DMS114 treated with DMSO at 0.1 percent for 48 hours (cell line): ENCODE data around the gene SLC7A9.

Experiments used
- DNase-seq: peaks from one replicate; lab custom pipeline; 2025; ENCODE audit not compliant: unreplicated experiment; lab: John Stamatoyannopoulos, UW

SLC7A9 gene

DNA sequence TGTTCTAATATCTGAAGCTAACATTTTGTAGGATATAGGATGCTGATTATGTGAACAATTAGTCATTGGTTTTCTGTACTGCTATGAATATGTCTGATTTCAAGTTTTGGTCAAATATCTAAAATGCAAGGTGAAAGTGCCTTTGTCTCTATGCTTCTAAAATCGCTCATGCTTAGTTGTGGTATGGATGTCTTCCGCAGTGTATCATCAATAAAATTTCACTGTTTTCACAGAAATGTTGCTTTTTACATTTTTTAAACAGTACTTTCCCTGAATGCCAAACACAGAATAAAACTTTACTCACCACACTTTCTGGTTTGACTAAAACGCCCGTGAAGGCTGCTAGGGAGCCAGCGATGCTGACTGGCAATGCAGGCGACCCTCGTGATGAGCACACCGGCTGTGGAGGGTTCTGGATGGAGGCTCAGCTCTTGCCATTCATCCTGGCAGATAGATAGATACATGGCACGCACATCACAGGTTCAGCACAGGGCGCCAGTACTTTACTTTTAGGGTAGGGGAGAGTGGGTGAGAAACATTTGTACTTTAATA lies 40.1 kb downstream of the SLC7A9 start:
- DNase-seq, result no peak

DNA sequence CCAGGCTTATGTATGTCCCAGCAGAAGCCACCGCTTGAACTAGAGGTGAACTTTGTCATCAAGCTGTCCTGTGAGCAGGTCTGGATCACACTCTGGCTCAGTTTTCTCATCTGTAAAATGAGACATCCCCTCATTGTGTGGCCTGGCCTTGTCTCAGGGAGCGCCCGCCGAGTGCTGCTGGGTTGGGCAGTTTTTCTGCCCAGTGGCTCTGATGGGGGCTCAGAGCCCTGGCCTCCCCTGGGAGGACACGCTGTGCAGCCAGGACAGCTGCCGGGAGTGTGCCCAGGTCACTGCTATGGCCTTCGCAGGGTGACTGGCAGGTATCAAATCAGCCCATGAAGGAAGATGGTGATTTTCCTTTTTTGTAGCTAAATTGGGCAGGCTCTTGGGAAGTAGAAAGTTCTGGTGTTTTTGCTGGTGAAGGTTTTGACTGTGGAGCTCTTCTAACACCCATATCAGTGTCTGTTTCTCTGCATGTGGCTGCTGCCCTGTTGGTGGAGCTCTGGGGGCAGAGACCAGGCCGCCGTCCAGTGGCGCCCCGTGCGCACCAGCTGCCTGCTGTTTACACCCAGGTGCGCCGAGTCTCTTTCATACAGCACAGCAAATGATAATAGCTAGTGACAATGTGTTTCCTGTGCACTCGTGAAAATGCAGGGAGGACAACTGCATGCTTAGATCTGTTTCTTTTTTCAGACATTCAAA lies 40.8 kb downstream of the SLC7A9 start:
- no peak for DNase-seq

DNA sequence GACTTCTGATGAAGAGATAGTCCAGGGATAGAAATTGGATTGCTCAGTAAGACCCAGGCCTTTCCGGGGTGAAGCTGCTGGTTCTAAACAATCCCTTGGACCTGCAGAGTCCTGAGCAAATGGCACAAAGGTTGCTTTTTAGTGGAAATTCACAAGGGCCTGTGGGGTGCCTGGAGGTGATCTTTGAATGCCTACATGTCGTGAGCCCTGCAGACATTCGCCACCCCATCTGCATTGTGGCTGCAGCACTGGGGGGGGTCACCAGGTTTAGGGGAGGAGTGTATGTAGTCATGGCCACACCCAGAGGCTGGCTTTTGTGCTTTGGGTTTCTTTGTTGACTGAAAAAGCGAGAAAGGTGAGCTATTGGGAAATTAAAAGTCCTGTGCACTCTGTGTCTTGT lies 41.4 kb downstream of the SLC7A9 start:
- DNase-seq, result no peak

DNA sequence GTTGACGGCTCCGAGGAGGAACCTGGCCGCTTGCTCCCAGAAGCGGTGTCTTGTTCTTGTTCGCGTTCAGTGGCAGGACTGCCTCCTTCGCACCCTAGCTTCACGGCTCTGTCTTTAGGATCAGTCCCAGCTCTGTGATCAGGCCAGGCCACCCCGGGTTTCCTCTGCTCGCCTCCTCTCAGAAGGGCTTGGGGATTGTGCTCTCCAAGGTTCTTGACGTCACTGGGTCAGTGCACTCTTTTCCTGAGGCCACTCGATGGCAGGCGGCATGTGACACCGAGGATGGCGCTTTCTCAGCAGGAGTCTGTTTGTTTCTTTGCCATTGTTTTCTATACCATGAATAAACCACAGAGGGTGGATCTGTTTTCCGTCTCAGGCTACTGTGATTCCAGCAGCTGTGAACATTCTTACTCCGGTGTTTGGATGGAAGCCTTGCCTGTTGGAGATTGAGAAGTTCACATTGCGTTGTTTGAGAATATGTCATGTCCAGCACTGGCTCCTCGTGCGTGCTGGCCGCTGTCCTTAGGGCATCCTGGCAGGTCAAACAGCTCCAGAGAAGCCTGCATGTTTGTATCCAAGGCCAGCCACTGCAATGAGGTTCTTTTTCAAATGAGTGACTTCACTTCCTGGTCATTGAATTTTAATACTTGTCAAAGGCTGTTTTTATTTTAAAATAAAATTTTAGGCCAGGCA lies 44.5 kb downstream of the SLC7A9 start:
- no peak for DNase-seq

DNA sequence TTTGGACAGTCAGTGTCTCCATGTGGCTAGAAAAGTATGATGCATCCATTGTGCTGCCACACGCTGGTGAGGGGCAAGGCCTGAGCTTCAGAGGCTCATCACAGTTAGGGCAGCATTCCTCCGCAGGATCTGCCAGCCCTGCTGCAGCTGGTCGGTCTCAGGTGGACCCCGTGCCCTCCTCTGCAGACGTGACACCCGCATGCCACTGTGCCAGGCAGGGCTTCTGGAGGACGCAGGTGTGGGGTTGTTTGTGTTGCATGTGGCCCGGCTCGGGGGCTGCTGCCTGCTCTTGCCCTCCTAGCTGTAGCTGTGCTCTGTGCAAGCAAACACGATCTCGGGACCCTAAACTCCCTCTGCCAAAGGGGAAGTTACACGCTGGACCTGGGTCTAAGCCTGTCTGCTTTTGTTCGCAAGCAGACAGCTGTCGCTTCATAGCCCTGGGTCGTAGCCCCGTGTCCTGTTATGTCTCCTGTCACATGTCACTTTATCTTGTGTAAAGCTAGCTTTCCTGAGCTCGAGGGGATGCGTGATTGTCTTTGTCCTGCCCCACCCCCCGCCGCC lies 45.3 kb downstream of the SLC7A9 start:
- DNase-seq, result no peak

DNA sequence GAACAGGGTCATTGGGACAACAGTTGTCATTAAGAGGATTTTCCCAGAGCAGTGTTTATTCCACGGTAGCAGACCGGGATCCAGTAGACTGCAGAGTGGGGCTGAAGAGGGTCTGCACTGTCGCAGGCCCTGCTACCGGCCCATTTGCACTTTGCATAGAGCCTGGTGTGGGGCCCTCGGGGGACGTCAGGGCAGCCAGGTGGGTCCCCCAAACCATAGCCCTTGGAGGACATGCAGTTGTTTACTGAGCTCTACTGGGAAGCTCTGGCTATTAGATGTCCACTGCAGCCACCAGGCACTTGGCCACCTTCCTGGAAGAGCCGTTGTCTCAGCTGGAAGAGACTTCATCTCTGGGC lies 45.8 kb downstream of the SLC7A9 start:
- no peak for DNase-seq

DNA sequence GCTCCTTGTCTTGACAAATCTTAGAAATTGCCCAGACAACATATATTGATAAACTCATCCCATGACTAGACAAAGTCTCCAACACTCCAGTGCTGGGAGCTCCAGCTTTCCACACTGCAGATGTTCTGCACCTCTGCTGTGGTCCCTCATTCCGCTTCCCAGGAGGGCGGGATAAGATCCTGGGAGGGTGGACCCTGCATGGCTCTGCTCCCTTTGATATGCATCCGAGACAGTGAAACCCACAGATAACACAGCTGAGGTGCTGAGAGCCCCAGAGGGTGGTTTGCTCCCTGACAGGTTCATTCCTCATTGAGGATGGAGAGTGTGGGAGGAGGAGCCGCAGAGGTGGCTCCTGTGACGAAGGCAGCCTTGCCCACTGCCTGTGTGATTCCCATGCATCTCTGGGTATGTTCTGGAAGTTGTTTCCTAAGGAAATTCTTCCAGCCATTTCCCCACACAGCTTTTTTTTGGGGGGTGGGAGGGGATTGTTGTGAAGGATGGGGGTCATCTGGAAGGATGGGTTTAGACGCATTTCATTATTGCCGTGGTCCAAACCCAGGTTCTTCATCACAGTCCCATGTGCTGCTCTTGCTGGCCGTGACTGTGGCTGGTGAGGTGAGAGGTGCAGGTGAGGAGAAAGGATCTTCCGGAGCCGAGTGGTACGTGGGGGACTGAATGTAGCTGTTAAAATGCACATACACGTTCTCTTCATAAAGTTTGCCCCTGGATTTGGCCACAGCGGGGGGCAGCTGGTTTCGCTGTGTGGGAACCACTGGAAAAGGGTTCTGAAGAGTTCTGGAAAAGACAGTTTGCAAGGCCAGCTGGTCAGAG lies 46.4 kb downstream of the SLC7A9 start:
- no peak for DNase-seq

DNA sequence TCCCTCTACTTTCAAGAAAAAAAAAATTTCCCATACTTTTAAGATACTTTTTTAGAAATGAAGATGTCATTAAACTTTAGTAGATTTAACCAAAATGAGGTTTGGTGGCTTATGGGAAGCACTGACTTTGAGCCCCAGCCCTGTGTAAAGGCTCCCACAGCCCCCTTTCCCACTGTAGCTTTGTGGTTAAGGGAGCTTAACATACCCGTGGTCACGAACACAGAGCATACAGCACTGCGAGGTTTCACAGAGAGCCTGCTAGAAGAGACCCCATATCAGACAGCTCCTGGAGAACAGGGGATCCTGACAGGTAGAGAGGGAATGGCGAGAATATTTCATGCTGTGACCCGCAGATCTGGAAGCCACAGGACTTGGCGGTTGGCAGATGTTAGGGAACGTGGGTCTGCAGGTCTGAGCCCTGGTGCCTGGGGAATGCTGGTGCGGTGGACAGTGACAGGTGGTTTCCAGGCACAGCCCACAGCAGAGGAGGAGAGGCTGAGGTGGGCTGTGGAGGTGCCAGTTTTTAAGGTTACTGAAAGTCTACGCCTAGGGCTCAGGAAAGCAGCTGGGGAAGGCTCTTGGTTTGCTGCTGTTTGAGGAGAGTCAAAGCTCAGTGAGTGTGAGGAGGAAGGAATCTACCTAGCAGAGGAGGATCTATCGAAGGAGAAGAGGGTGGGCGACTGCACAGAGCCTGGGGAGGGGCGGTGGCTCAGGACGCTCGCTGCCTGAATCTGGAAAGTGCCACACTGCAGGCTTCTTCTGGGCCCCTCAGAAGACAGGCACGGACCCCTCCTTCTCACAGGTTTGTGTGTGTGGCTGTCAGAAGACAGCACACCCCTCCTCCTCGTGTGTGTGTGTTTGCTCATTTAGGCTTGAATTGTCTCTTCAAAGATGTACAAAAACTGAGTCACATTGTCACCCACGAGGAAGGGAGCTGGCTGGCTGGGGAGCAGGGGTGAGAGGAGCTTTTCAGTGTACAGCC lies 49.9 kb downstream of the SLC7A9 start:
- no peak for DNase-seq

DNA sequence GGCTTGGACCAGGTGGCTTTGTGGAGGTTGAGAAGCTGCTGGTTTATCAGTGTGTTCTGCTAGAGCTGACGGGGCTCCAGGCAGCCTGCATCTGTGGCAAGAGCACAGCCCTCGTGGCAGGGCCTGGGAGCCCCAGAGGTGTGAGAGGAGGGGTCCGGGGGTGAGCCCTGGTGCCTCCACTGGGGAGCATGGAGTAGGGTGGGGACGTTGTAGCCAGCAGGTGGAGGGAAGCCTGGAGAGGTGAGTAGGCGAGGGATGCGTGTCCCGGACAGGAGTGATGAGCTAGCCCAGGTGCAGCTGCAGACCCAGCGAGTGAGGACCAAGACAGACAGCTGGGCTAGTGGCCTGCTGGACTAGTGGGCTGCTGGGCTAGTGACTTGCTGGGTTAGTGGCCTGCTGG lies 51.0 kb downstream of the SLC7A9 start:
- DNase-seq, result no peak

DNA sequence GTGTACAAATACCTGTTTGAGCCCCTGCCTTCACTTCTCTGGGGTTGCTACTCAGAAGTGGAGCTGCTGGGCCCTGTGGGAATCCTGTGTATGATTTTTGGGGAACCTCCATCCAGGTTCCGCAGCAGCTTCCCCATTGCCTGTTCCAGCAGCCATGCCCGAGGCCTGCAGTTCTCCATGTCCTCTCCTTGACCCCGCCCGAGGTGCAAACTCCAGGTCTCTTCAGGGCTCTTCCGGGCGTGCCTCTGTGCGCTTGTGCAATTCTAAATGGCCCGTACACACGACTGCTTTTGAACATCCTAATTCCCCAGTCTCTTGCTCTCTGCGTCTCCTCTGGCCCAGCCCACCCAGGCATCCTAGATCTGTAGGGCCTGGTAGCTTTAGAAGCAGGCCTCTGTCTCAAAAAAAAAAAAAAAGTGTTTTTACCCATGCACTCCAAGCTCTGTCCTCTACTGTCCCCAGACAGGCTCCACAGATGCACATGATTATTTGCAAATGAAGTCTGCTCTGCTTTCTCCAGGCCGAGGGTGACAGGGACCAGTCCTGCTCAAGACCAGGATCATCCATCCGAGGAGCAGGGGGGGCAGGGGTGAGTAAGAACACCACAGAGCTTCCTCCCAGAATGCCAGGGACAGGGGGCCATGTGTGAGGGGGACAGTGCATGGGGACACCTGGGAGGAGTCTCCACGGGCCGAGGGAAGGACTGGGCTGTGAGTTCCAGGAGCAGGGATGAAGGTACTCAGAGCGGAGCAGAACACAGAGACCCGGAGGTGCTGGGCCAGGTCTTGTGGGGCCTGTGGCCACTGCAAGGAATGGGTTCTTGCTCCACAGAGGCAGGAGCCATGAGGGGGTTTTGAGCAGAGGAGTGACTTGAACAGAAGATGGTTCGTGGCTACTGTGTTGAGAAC lies 51.7 kb downstream of the SLC7A9 start:
- DNase-seq, result no peak

DNA sequence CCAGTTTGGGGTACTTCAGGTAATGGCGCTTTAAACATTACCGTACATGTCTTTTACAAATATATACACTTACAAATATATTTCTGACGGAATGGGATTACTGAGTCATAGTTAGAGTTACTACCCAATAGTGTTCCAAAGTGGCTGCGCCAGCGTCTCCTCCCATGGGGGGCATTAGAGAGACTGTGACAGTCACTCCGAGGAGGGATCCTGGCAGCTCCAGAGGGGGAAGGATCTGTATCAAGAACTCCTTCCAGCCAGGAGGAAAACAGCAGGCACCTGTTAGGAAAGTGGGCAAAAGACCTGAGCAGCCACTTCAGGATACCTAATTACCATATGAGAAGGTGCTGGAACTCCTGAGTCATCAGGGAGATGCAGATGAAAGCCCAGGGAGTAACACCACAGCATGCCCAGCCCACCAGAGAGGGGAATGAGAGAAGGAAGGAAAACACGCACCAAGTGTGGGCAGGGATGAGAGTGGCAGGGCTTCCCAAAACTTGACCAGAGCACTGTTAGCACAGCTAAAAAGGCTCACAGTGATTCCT lies 52.9 kb downstream of the SLC7A9 start:
- DNase-seq, result no peak

DNA sequence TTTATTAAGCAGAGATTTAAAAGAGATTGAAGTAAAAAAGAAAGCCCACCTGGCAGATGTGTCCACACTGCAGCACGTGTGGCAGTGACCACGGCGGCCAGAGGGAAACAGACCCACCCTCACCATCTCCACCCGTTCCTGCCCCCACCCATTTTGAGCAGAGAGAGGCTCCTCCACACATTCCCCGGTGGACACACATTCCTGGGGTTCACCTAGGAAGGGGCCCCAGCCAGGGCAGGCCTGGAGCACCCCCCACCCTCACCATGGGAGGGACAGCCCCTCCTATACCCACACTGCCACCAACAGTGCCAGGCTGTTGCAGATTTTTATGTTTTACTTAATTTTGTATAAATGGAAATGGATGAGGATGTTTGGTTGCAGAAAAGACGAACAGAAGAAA lies 54.9 kb downstream of the SLC7A9 start:
- DNase-seq, result no peak

DNA sequence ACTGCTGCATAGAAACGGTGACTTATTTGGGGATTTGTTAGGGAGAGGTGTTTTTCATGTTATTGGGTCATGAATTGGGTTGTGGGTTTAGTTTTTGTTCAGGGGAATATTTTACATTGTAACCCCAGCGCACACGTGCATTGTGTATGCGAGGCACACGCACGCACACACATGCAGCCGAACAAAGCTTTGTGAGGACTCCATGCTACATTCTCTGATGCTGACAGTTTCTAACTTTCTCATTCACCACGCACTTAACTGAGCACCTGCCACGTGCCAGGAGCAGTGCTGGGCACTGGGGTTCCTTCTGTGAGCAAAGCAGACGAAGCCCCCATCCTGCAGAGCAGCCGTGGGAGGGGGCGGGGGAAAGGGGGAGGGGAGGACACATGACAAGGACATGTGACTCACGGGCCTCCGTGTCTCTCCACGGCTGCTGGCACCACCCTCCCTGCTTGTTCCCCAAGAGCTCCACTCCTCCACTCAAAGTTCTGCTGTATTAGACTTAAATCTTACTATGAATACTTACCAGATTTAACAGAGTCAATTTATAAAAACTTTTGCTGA lies 55.6 kb downstream of the SLC7A9 start:
- no peak for DNase-seq

DNA sequence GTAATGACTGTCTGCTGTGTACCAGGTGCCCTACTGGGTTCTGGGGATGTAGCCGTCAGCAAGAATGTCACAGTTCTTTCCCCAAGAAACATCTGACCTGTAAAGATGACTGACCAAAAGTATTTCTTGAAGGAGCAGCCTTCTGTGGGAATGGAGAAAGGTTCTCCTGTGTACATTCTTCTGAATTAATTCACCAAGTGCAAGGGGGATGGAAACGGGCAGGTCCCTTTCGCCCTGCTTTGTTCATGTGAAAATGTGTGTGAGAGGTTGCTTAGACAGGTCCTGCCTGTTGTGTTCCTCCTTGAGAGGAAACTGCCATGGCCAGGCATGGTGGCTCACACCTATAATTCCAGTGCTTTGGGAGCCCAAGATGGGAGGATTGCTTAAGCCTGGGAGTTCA lies 57.0 kb downstream of the SLC7A9 start:
- DNase-seq, result no peak

DNA sequence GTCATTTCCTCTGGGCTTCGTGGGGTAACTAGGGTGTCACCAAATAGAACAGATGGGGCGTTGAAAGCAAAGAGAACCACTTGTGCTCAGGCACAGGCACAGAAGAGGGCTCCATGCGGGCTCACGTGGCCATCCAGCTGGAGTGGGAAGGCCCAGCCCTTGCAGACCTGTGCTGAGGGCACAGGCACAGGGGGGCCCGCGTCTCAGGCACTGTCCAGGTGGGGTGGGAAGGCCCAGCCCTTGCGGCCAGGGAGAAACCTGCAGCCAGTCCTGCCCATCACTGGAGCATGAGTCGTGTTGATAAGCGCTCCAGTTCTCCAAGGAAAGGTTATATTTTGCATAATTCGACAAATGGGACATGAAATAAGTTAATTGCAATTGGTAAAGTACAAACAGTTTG lies 57.5 kb downstream of the SLC7A9 start:
- no peak for DNase-seq

DNA sequence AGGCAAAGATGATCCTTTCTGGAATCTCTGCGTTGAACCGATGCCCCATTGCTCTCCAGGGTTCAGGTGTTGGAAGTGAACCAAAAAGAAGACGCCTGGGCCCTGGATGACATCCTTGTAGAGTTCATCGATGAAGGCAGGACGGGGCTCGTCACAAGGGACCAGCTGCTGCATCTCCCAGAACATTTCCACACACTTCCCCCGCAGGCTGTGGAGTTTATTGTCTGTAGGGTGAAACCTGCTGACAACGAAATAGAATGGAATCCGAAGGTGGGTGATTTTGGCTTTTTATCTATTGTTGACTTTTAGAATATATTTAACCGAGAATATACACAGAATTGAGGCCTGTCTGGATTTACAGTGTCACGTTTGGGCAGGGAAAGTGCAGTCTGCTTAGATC lies 58.4 kb downstream of the SLC7A9 start:
- no peak for DNase-seq

DNA sequence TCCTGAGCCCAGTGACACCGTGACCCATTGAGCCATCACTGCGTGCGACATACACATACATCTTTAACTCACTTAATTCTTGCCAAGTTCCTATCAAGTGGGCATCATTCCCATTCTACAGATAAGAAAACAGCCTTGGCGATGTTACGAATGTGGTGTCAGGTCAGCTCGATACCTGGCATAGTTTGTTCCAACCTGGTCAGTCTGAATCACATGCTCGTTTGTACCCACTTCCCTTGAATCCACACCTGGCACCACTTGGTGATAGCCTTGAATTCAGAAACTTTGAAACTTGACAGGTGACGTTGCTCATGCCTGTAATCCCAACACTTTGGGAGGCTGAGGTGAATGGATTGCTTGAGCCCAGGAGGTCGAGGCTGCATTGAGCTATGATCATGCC lies 59.1 kb downstream of the SLC7A9 start:
- no peak for DNase-seq

DNA sequence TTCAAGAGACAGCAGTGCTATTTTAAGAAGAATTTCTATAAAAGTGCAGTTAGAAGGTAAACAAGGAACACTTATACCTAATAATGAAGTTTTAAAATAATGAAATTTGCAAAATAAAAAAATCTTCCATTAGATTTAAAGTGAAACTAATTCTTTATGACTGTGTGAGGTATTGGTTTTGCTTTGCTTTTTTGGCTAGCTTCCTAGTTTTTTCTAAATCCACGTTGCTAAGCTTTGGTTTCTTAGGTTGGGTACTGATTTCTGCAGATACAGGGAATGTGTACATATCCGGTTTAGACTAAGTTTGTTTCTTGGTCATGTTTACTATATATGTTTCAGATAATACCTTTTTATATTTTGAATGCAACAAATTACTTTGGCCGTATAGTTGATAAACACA lies 59.8 kb downstream of the SLC7A9 start:
- DNase-seq, result no peak

DNA sequence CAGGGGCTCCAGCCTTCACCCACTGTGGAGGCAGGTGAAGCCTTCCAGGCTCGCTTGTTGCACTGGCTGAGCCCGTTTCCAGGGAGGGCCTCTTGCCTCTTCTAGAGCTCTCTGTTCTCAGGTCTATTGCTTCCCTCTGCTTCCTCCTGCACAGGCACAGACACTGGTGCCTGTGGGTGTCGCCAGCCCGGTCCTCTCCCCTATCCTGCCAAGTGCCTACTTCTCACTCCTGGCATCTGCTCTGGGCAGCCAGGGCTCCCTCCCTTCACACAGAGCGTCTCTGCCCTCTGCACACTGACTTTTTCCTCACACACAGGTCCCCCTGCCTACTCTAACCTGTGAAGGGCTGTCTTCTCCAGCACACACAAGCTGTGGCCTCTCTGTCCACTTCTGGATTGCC lies 60.3 kb downstream of the SLC7A9 start:
- no peak for DNase-seq
